Stimulated activated CD8-positive, alpha-beta memory T cell treated with anti-CD3 and anti-CD28 coated beads, Interleukin-2, amount 100 ng/mL, for 1 hour (primary cell): ENCODE measurements around the gene IFIT3.
A peak's percentile ranks its signal among the peaks of the same experiment; 100 is the strongest.
"Not testable (repeated sequence)": the region's sequence is repeated elsewhere in the genome, so short reads cannot be mapped to it uniquely, and the experiment has no call there.

Experiments used
- DNase-seq, 2 donors: peaks; one replicate each; pipeline ENCODE4 v3.0.0-alpha.2; 2020; ENCODE audit warnings: low read depth in 2 of 2

IFIT3 gene

DNA sequence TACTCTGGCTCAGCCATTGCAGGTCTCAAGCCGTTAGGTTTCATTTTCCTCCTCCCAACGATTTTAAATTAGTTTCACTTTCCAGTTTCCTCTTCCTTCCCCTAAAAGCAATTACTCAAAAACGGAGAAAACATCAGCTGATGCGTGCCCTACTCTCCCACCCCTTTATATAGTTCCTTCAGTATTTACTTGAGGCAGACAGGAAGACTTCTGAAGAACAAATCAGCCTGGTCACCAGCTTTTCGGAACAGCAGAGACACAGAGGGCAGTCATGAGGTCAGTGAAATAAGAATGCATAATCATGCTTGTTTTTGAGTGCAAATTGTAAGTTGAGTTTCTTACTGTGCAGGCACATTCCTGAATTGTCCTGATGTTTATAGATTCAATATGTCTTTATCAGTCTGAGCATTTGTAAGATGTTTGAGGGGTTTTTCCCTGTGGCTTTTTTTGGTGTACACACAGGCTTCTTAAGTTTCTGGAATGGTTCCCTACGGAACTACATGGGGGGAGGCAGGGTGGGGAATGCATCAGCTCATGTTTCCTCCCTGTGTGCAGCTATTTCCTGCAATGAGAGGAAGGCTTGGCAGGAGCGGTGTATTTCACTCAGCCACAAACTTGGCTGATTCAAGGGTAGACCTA is at the start of gene IFIT3:
IFIT3 (plus strand) TSS at position 195 of the 639 bp plus-strand sequence; CDS start at position 272, 77 bp downstream.
- DNase-seq: no peak

GRCh38 chr10:89278034-89278535 is 49.7 kb upstream of the IFIT3 start:
- no peak for DNase-seq

GRCh38 chr10:89278900-89279392 is 48.9 kb upstream of the IFIT3 start:
- no peak for DNase-seq

- no peak for DNase-seq
Measured at GRCh38 chr10:89279421-89279869, 48.4 kb upstream of the IFIT3 start.

- no peak for DNase-seq
Measured at GRCh38 chr10:89280508-89280907, 47.3 kb upstream of the IFIT3 start.

GRCh38 chr10:89281606-89282395 is 46.0 kb upstream of the IFIT3 start:
- DNase-seq: no peak

DNA sequence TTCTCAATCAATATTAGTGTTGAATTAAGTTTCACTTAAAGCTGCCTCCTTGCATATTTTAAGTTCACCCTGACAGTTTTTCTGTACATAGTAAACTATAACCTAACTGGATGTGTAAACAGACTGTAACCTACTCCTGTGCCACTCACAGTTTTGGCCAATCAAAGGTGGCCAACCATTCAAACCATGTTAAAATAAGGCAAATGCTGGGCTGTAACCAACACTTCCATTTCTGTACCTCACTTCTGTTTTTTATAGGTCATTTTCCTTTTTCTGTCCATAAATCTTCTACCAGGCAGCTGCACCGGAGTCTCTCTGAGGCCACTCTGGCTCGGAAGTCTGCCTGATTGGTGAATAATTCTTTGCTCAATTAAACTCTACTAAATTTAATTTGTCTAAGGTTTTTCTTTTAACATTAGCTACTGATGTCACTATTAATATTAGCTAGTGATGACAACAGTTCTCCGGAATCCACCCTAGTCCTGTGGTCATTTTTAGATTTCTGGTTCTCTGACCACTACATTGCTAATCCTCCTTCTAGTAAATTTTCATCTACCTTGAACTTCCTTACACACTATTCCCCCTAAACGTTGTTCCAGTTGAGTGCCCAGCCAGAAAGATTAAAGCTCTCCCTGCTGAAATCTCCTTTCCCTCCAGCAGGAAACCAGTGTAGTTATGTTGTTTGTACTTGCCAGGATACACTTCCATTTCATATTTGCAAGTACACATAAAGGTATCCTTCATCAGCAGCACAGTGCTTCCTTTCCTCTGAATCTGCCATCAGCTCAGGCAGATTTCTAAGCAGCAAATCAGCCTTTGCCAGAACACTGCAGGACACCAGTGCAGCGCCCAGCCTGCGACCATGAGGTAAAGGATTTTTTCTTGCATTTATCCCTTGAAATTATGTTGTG is 44.5 kb upstream of the IFIT3 start:
- no peak for DNase-seq

DNA sequence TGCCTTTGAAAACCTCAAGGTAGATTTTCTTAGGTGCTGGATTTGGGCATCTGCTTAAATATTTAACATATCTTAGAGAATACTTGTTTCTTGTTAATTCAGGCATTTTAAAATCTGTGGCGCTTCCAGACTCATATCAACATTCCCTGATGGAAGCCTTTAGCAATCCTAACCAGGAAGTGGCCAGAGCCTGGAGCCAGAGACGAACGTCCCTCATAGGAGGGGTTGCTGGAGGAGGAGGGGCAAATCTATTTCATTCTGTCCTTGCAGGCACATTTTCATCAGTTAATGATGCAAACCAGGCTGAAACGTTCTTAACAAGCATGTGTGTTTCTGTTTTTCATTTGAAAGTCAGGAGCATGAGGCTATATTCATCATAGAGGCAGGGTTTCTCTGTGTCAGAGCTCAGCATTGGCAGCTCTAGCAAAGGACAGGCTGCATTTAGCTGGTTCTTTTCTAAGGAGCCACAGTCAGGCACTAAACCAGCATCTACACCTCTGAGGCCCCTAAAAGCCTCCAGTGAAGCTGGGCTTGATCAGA is 43.8 kb upstream of the IFIT3 start:
- DNase-seq: no peak

- DNase-seq: not testable (repeated sequence)
Measured at GRCh38 chr10:89284711-89285110, 43.1 kb upstream of the IFIT3 start.

- DNase-seq: not testable (repeated sequence)
Measured at GRCh38 chr10:89285303-89285702, 42.5 kb upstream of the IFIT3 start.

GRCh38 chr10:89294721-89295239 is 33.0 kb upstream of the IFIT3 start:
- DNase-seq: no peak

GRCh38 chr10:89295597-89295996 is 32.2 kb upstream of the IFIT3 start:
- no peak for DNase-seq

GRCh38 chr10:89296220-89296648 is 31.6 kb upstream of the IFIT3 start:
- no peak for DNase-seq

GRCh38 chr10:89297356-89297755 is 30.4 kb upstream of the IFIT3 start:
- DNase-seq: no peak

DNA sequence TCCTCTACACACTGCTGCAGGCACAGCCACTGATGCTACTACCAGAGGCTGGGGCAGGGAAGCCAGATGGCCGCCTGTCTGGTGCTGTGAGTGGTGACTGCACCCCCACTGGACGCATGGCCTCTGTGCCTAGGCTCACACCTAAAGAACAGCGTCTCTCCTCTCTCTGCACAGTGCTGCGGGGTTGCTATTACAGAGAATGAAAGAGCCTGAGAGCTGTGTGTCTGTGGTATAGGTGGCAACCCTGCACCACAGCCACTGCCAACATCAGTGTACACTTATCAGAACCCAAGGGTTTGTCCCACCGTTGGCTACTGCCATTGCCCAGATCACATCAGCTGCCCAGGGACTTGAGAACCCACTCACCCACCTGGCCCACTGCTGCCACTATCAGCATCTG is 30.0 kb upstream of the IFIT3 start:
- DNase-seq: no peak

- no peak for DNase-seq
Measured at GRCh38 chr10:89299031-89299430, 28.8 kb upstream of the IFIT3 start.

DNA sequence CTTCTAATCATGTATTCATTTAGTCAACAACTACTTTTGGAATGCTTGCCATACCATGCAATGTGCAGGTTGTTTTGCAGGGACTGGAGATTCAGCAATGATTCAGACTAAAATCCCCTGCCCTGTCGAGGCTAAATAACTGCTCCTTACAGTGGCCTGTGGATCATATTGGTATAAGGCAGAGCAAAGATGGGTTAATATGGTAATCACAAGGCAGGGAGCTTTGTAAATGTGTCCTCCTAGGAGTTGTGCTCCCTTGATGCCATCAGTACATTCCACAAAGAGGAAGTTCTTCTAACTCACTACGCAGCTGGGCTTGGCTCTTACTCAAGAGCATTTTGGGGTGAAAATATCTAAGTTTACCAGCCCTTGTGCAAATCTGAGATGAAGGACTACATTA is 26.6 kb upstream of the IFIT3 start:
- no peak for DNase-seq

DNA sequence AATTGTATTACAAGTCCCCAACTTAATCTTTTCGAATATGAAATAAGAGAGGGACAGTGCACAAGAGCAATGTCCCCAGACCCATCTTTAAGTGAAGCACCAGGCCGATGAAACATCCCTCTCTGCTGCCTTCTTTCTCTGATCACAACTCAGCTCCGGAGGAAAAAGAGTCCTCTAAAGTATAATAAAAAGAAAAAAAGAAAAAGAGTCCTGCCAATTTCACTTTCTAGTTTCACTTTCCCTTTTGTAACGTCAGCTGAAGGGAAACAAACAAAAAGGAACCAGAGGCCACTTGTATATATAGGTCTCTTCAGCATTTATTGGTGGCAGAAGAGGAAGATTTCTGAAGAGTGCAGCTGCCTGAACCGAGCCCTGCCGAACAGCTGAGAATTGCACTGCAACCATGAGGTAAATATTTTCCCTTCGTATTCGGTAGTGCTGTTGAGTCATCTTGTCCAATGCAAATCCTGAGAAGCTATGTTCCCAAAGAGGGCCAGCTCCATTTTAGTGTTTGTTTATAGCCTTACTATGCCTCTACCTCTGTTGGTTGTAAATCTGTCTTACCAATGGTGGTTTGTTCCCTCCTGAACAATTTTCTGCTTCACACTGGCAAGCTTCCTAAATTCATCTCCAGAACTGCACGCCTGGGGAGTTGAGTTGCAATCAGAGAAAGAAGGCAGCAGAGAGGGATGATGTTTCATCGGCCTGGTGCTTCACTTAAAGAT is 25.9 kb upstream of the IFIT3 start, which contains the start of gene IFIT2:
IFIT2 (plus strand) TSS at position 326 of the 725 bp plus-strand sequence; CDS start at position 404, 78 bp downstream.
- DNase-seq: peak in 1 of 2 donors; percentile 6

DNA sequence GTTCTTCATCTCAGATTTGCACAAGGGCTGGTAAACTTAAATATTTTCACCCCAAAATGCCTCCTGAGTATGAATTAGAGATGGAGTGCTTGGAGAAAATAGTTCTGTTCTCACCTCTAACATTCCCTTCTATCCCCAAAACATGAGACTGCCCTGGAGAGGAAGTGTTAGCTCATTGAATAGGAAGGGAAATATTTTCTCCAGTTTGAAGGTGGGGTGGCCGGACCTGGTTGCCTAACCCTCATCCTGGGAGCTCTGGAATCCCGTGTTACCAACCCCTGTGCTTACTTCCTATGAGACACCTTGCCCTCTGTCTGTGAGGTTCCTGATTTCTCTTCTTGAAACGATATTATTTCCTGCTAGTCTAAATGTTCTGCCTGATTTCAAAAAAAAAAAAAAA is 25.2 kb upstream of the IFIT3 start:
- no peak for DNase-seq

DNA sequence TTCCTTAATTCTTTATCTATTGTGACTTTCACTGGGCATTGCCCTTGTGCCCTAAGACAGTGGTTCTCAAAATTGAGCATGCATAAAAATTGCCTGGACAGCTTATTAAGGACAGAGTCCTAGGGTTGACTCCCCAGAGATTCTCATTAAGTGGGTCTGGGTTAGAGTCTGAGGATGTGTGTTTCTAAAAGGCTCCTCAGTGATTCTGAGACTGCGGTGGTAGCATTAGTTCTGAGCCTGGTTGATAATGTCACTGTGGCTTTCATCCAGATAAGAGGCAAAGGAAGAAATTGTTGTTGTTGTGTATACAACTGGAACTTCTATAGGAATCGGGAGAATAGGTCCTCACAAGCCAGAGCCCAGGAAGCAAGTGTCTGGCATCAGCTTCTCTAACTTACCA is 24.6 kb upstream of the IFIT3 start:
- no peak for DNase-seq
